Subcutaneous adipose tissue (tissue), 4 donors: ENCODE results near the gene POMT1. TPM values are rescaled to one million over a fixed set of nuclear protein-coding genes. Genes with fewer than 3 reads are reported as not detected.

Source experiments
- CTCF ChIP-seq: fragments of 450-650 bp; IDR thresholded peaks from one replicate; pipeline ENCODE4 v1.5.1; 2016; ENCODE audit warnings: low read depth, mild to moderate bottlenecking, control low read depth, antibody characterized with exemption, moderate library complexity
- total RNA-seq, 4 donors: library from RNA; depleted of rRNA; stranded (reverse); fragments of >200 nt; gene quantifications; one replicate each; pipeline ENCODE4 v1.1.0, GENCODE V29; 2016

POMT1 gene
- total RNA-seq, 4 donors from 2014 or later, result 17.0 to 54.3 (median 27.1) TPM

GRCh38 chr9:131467214-131467935 lies 35.3 kb upstream of the POMT1 start:
- no peak for TF ChIP-seq CTCF

GRCh38 chr9:131468031-131468430 lies 34.7 kb upstream of the POMT1 start:
- TF ChIP-seq CTCF, result no peak

- no peak for TF ChIP-seq CTCF
Measured at GRCh38 chr9:131469356-131469755, 33.4 kb upstream of the POMT1 start.

GRCh38 chr9:131469951-131470350 lies 32.8 kb upstream of the POMT1 start:
- no peak for TF ChIP-seq CTCF

- no peak for TF ChIP-seq CTCF
Measured at GRCh38 chr9:131470581-131470991, 32.1 kb upstream of the POMT1 start.

- TF ChIP-seq CTCF, result no peak
Measured at GRCh38 chr9:131473198-131473885, 29.4 kb upstream of the POMT1 start.

GRCh38 chr9:131473891-131474290 lies 28.8 kb upstream of the POMT1 start:
- TF ChIP-seq CTCF, result no peak
